Lower leg skin (tissue), 4 donors: ENCODE measurements around the gene SLC45A2. TPM values are rescaled to one million over a fixed set of nuclear protein-coding genes. Genes with fewer than 3 reads are reported as not detected.
"Not testable (repeated sequence)": the region's sequence is repeated elsewhere in the genome, so short reads cannot be mapped to it uniquely, and the experiment has no call there.

Experiments
- DNase-seq, 2 donors: peaks; one replicate each; pipeline ENCODE4 v3.0.0-alpha.2; 2019; ENCODE audit warnings: low spot score in 2 of 2
- H3K4me3 ChIP-seq: fragments of 200-600 bp; sonication (generic); 2 replicates; pipeline ENCODE4 v1.5.1; 2017; ENCODE audit warnings: mild to moderate bottlenecking, low read depth; ENCODE audit not compliant: poor library complexity, severe bottlenecking
- CTCF ChIP-seq, 3 donors: fragments of 450-650 bp; IDR thresholded peaks; one replicate each; pipeline ENCODE4 v1.5.1; 2016; ENCODE audit warnings: antibody characterized with exemption in 3 of 3, mild to moderate bottlenecking in 3 of 3, moderate library complexity in 2 of 3
- POLR2A ChIP-seq, 2 donors: fragments of 450-650 bp; IDR thresholded peaks; one replicate each; pipeline ENCODE4 v1.6.1; 2016 to 2017; ENCODE audit warnings: antibody characterized with exemption in 2 of 2, mild to moderate bottlenecking in 1 of 2, moderate library complexity in 1 of 2
- WGBS, 2 donors: methylation state at CpG; one replicate each; pipeline ENCODE4 v1.1.5; 2018; 5-methylcytosine and 5-hydroxymethylcytosine counted together
- intact Hi-C: fragments of 100-400 bp; cut with DNase I; formaldehyde crosslinking; loops from one replicate; pipeline ENCODE4 v1.15.0; 2023; ENCODE audit warnings: low total_unique reads
- total RNA-seq, 4 donors: library from RNA; depleted of rRNA; stranded (reverse); fragments of >200 nt; gene quantifications; one replicate each; pipeline ENCODE4 v1.1.0, GENCODE V29; 2016

The SLC45A2 gene
- total RNA-seq, 4 donors from 2014 or later = 0.80 to 2.1 (median 1.3) TPM

GRCh38 chr5:33928283-33928682, 56.2 kb downstream of the SLC45A2 start:
- no peak overlapping the region for H3K4me3 ChIP-seq
- 63 to 64% methylated on average over 2 of the region's 2 CpGs for WGBS, 2 donors
- no peak for DNase-seq
- TF ChIP-seq POLR2A (IDR thresholded peaks at IDR 0.05) (no peak), CTCF (IDR thresholded peaks at IDR 0.05) (no peak)
- intact Hi-C loops = no loop called here

GRCh38 chr5:33927685-33928084, 56.8 kb downstream of the SLC45A2 start:
- TF ChIP-seq CTCF (IDR thresholded peaks at IDR 0.05) (no peak), POLR2A (IDR thresholded peaks at IDR 0.05) (no peak)
- 51 to 60% methylated on average over 4 of the region's 4 CpGs for WGBS, 2 donors

GRCh38 chr5:33925278-33925677, 59.2 kb downstream of the SLC45A2 start:
- H3K4me3 ChIP-seq = no peak overlapping the region
- TF ChIP-seq CTCF (IDR thresholded peaks at IDR 0.05) = no peak
- no peak for TF ChIP-seq POLR2A (IDR thresholded peaks at IDR 0.05)
- no peak for DNase-seq
- intact Hi-C loops = no loop called here

More at GRCh38 chr5:33927685-33928084, 56.8 kb downstream of the SLC45A2 start:
- DNase-seq = no peak
- intact Hi-C loops = no loop called here
- no peak overlapping the region for H3K4me3 ChIP-seq

GRCh38 chr5:33921002-33921401, 63.5 kb downstream of the SLC45A2 start:
- intact Hi-C loops = no loop called here
- 85% methylated on average over 1 of the region's 1 CpG for WGBS, 2 donors
- no peak for TF ChIP-seq POLR2A (IDR thresholded peaks at IDR 0.05)
- TF ChIP-seq CTCF (IDR thresholded peaks at IDR 0.05) = no peak
- no peak overlapping the region for H3K4me3 ChIP-seq
- no peak for DNase-seq

GRCh38 chr5:33914844-33915243, 69.6 kb downstream of the SLC45A2 start:
- intact Hi-C loops, DNase-seq, H3K4me3 ChIP-seq: not testable (repeated sequence)
- WGBS, 2 donors = 92 to 94% methylated on average over 3 of the region's 3 CpGs

- WGBS, 2 donors = 85 to 87% methylated on average over 7 of the region's 7 CpGs
- DNase-seq, H3K4me3 ChIP-seq, intact Hi-C loops: not testable (repeated sequence)
Observed at GRCh38 chr5:33906248-33906647, 78.2 kb downstream of the SLC45A2 start.

- TF ChIP-seq CTCF (IDR thresholded peaks at IDR 0.05) (no peak), POLR2A (IDR thresholded peaks at IDR 0.05) (no peak)
- no peak overlapping the region for H3K4me3 ChIP-seq
- intact Hi-C loops = no loop called here
- 95 to 96% methylated on average over 1 of the region's 1 CpG for WGBS, 2 donors
- no peak for DNase-seq
Observed at GRCh38 chr5:33905381-33905780, 79.1 kb downstream of the SLC45A2 start.
